GM12878 (cell line): Measurements from ENCODE around the gene OR10H4.

Experiments
- BHLHE40 ChIP-seq, 2 experiments: fragments of 450-650 bp in 1 of 2; IDR thresholded peaks; 2 replicates each; pipeline ENCODE4 v1.6.1; 2011 to 2017; ENCODE audit warnings: low read depth in 2 of 2, borderline replicate concordance in 1 of 2, improper control_type of control experiment in 1 of 2, low read length in 1 of 2, mild to moderate bottlenecking in 1 of 2
- MYC ChIP-seq: IDR thresholded peaks from 2 replicates; pipeline ENCODE4 v1.6.1; 2011; ENCODE audit warnings: mild to moderate bottlenecking, low read length, moderate library complexity, inconsistent platforms; ENCODE audit not compliant: insufficient read depth, insufficient replicate concordance, insufficient read length, severe bottlenecking
- TF ChIP-seq, protein P1 (sequence below), 3 experiments: IDR thresholded peaks in 2 of 3; conservative IDR thresholded peaks in 1 of 3; 2 replicates each; pipeline ENCODE4 v1.5.1; 2011; ENCODE audit warnings: low read depth in 3 of 3, low read length in 3 of 3, mild to moderate bottlenecking in 3 of 3, control low read depth in 2 of 3, moderate library complexity in 2 of 3, inconsistent platforms in 1 of 3, mixed read lengths in 1 of 3; ENCODE audit not compliant: control insufficient read depth in 2 of 3, insufficient read depth in 1 of 3; ENCODE audit errors: extremely low read depth in 1 of 3

- TF ChIP-seq, protein P1, sequence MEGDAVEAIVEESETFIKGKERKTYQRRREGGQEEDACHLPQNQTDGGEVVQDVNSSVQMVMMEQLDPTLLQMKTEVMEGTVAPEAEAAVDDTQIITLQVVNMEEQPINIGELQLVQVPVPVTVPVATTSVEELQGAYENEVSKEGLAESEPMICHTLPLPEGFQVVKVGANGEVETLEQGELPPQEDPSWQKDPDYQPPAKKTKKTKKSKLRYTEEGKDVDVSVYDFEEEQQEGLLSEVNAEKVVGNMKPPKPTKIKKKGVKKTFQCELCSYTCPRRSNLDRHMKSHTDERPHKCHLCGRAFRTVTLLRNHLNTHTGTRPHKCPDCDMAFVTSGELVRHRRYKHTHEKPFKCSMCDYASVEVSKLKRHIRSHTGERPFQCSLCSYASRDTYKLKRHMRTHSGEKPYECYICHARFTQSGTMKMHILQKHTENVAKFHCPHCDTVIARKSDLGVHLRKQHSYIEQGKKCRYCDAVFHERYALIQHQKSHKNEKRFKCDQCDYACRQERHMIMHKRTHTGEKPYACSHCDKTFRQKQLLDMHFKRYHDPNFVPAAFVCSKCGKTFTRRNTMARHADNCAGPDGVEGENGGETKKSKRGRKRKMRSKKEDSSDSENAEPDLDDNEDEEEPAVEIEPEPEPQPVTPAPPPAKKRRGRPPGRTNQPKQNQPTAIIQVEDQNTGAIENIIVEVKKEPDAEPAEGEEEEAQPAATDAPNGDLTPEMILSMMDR (IDR thresholded peaks at IDR 0.05 in 2 of 3, conservative IDR thresholded peaks at IDR 0.05 in 1 of 3; ENCODE audit: control insufficient read depth in 2 of 3, extremely low read depth in 1 of 3, insufficient read depth in 1 of 3, low read depth in 3 of 3, low read length in 3 of 3), result no peak
- TF ChIP-seq BHLHE40 (IDR thresholded peaks at IDR 0.05; ENCODE audit: borderline replicate concordance in 1 of 2, low read depth in 2 of 2, low read length in 1 of 2) (no peak), MYC (no peak)
Observed at GRCh38 chr19:15948223-15949058, at the start of gene OR10H4.
